GM12878 (cell line): ENCODE results near the gene PODN. TPM values are rescaled to one million over a fixed set of nuclear protein-coding genes. Genes with fewer than 3 reads are reported as not detected.

Experiments
- ATAC-seq: fragments of 200-7000 bp; cut with Tn5 transposase; 3 replicates; pipeline ENCODE4 v1.9.1; 2020; ENCODE audit warnings: mild to moderate bottlenecking, moderate library complexity
- BruUV-seq: library from RNA; stranded (reverse); fragments of 400-500 nt; replicated peaks from 2 replicates; lab custom pipeline; 2021; lab: Mats Ljungman, UMichigan
- CTCF ChIA-PET: fragments of 300-600 bp; sonication (Branson Sonifier 250); formaldehyde crosslinking; extraction: SDS; loops from one replicate; lab custom pipeline; 2021; ENCODE audit warnings: inconsistent platforms; lab: Yijun Ruan, JAX
- POLR2A ChIA-PET: fragments of 350-600 bp; formaldehyde crosslinking; extraction: SDS; loops from one replicate; lab custom pipeline; 2021; ENCODE audit warnings: inconsistent platforms; lab: Charles Lee
- RAD21 ChIA-PET: fragments of 300-600 bp; sonication (Branson Sonifier 250); formaldehyde crosslinking; loops from one replicate; lab custom pipeline; 2023; ENCODE audit warnings: antibody characterized with exemption; ENCODE audit not compliant: unreplicated experiment; lab: Charles Lee
- SMC1A ChIA-PET: fragments of 300-600 bp; sonication (Branson Sonifier 250); formaldehyde crosslinking; loops from one replicate; lab custom pipeline; 2023; ENCODE audit not compliant: unreplicated experiment, uncharacterized antibody; lab: Charles Lee
- DNase-seq: peaks from one replicate; pipeline ENCODE4 v3.0.0-alpha.2; 2011; ENCODE audit warnings: low read depth, low spot score
- FAIRE-seq: peaks from 3 replicates; lab custom pipeline; 2011; peaks lifted over from hg19 to GRCh38; lab: Jason Lieb, UNC
- H2AFZ ChIP-seq: 2 replicates; pipeline ENCODE4 v1.6.0; 2011; ENCODE audit warnings: low read depth, low read length, control low read depth; ENCODE audit not compliant: control insufficient read depth
- H3K27ac ChIP-seq: 2 replicates; pipeline ENCODE4 v1.5.1; 2011; ENCODE audit warnings: control low read depth; ENCODE audit not compliant: control insufficient read depth, insufficient read depth
- H3K27me3 ChIP-seq, 2 experiments: replicated peaks in 1 of 2; 2 replicates each; pipeline versions ENCODE4 v1.6.0 to v1.6.1; 2011; ENCODE audit warnings: low read length in 1 of 2; ENCODE audit not compliant: control insufficient read depth in 2 of 2, insufficient read depth in 2 of 2
- H3K36me3 ChIP-seq, 2 experiments: 2 replicates each; pipeline ENCODE4 v1.5.1; 2011; ENCODE audit warnings: low read length in 1 of 2; ENCODE audit not compliant: control insufficient read depth in 2 of 2, insufficient read depth in 2 of 2
- H3K4me1 ChIP-seq: 2 replicates; pipeline ENCODE4 v1.6.1; 2011; ENCODE audit warnings: mild to moderate bottlenecking, low read length, moderate library complexity, mixed read lengths; ENCODE audit not compliant: control insufficient read depth, insufficient read depth
- H3K4me2 ChIP-seq: 2 replicates; pipeline ENCODE4 v1.6.0; 2011; ENCODE audit warnings: control low read depth; ENCODE audit not compliant: control insufficient read depth, insufficient read depth
- H3K4me3 ChIP-seq: fragments of 200-600 bp; sonication (generic); 2 replicates; pipeline ENCODE4 v1.5.1; 2016
- H3K79me2 ChIP-seq: 2 replicates; pipeline ENCODE4 v1.6.0; 2011; ENCODE audit warnings: low read length; ENCODE audit not compliant: control insufficient read depth, insufficient read depth
- H3K9ac ChIP-seq: 2 replicates; pipeline ENCODE4 v1.8.0; 2011; ENCODE audit warnings: low read length, control low read depth, mixed read lengths; ENCODE audit not compliant: control insufficient read depth, insufficient read depth
- H3K9me3 ChIP-seq: replicated peaks from 3 replicates; pipeline ENCODE4 v1.5.1; 2011; ENCODE audit warnings: mild to moderate bottlenecking, low read length; ENCODE audit not compliant: control insufficient read depth, insufficient read depth
- H4K20me1 ChIP-seq: 2 replicates; pipeline ENCODE4 v1.6.0; 2011; ENCODE audit not compliant: control insufficient read depth, insufficient read depth
- ATF7 ChIP-seq: fragments of 450-650 bp; IDR thresholded peaks from 2 replicates; pipeline ENCODE4 v1.6.1; 2016; ENCODE audit warnings: low read depth, mild to moderate bottlenecking
- EZH2 ChIP-seq: IDR thresholded peaks from 2 replicates; pipeline ENCODE4 v1.6.1; 2012; ENCODE audit warnings: low read depth, mild to moderate bottlenecking, control low read depth, inconsistent platforms, low read length, borderline replicate concordance; ENCODE audit not compliant: control insufficient read depth
- IKZF1 ChIP-seq: fragments of 450-650 bp; conservative IDR thresholded peaks from 2 replicates; pipeline ENCODE4 v1.6.1; 2017; ENCODE audit warnings: antibody characterized with exemption, mild to moderate bottlenecking
- MTA2 ChIP-seq: fragments of 450-650 bp; IDR thresholded peaks from 2 replicates; pipeline ENCODE4 v1.6.1; 2016; ENCODE audit warnings: low read depth, mild to moderate bottlenecking, moderate library complexity
- NFYB ChIP-seq: IDR thresholded peaks from 2 replicates; pipeline ENCODE4 v1.6.1; 2011; ENCODE audit warnings: low read depth, mild to moderate bottlenecking, low read length, improper control_type of control experiment, moderate library complexity; ENCODE audit not compliant: insufficient read depth
- NRF1 ChIP-seq: conservative IDR thresholded peaks from 2 replicates; pipeline ENCODE4 v1.6.1; 2011; ENCODE audit warnings: mild to moderate bottlenecking, low read depth, low read length, improper control_type of control experiment
- PAX8 ChIP-seq: fragments of 450-650 bp; IDR thresholded peaks from 2 replicates; pipeline ENCODE4 v1.6.1; 2017; ENCODE audit warnings: mild to moderate bottlenecking, moderate library complexity
- PML ChIP-seq: IDR thresholded peaks from 2 replicates; pipeline ENCODE4 v1.6.1; 2012; ENCODE audit warnings: low read length, inconsistent platforms
- POU2F2 ChIP-seq: IDR thresholded peaks from 3 replicates; pipeline ENCODE4 v1.6.1; 2011; ENCODE audit warnings: low read depth, mild to moderate bottlenecking, low read length, borderline replicate concordance
- USF1 ChIP-seq: IDR thresholded peaks from 2 replicates; pipeline ENCODE4 v1.6.1; 2011; ENCODE audit warnings: borderline replicate concordance, low read depth, mild to moderate bottlenecking, moderate library complexity, mixed read lengths, low read length; ENCODE audit not compliant: insufficient read depth; ENCODE audit errors: extremely low read length
- ZBTB40 ChIP-seq: fragments of 450-650 bp; IDR thresholded peaks from 2 replicates; pipeline ENCODE4 v1.6.1; 2016; ENCODE audit warnings: mild to moderate bottlenecking, moderate library complexity, borderline replicate concordance
- ZNF687 ChIP-seq: fragments of 450-650 bp; IDR thresholded peaks from 2 replicates; pipeline ENCODE4 v1.6.1; 2017; ENCODE audit warnings: mild to moderate bottlenecking, moderate library complexity
- WGBS: methylation state at CpG from one replicate; pipeline ENCODE4 v1.1.6; 2016; ENCODE audit warnings: low lambda C conversion rate; ENCODE audit not compliant: insufficient replicate concordance, insufficient coverage; ENCODE audit errors: missing lambda C conversion rate; 5-methylcytosine and 5-hydroxymethylcytosine counted together
- in situ Hi-C: fragments of 300-500 bp; cut with MboI; formaldehyde crosslinking; loops from 9 replicates; pipeline ENCODE4 v1.14.3; 2018; ENCODE audit warnings: mixed read lengths
- intact Hi-C: fragments of 100-400 bp; cut with micrococcal nuclease; formaldehyde crosslinking; loops from one replicate; pipeline ENCODE4 v1.14.2; 2022; ENCODE audit not compliant: unreplicated experiment
- polyA plus RNA-seq, 11 experiments: library from polyadenylated mRNA; depleted of rRNA in 4 of 11; unstranded in 6 of 11; stranded (reverse) in 5 of 11; fragments of >200 nt; fragmentation: Nextera tagmentation in 4 of 11; fragmentation: Illumina TruSeq in 1 of 11; extraction: Ambion mirVana in 4 of 11; extraction: Trizol in 1 of 11; gene quantifications; 1 replicate in 1 of 11; 2 replicates in 10 of 11; pipeline versions ENCODE4 v1.2.1 to v1.2.3, GENCODE V29; 2011 to 2016; ENCODE audit warnings: inconsistent platforms in 2 of 11, missing spikeins in 2 of 11, low read depth in 1 of 11
- total RNA-seq, 4 experiments: library from RNA; depleted of rRNA in 3 of 4; stranded (reverse); fragments of >200 nt in 3 of 4; fragmentation: Illumina TruSeq in 1 of 4; extraction: Trizol in 1 of 4; gene quantifications; 2 replicates each; pipeline versions ENCODE4 v1.2.1 to v1.2.3, GENCODE V29; 2013 to 2021

PODN gene
- total and polyA plus RNA-seq, 10 of the 15 experiments (the other 5 are each of a cell fraction or from before 2014, with no cell fraction given) = 0.10 TPM; not detected in 9

GRCh38 chr1:53104289-53104913 is 42.4 kb downstream of the PODN start (continued):
- TF ChIP-seq IKZF1 = no peak
- no peak for TF ChIP-seq MTA2

- no peak overlapping the region for H3K4me2 ChIP-seq
- POLR2A ChIA-PET = no interaction called here
- no peak overlapping the region for H2AFZ ChIP-seq
- H4K20me1 ChIP-seq = no peaks in the 10 kb centered on the region
- SMC1A ChIA-PET = interaction anchor here (1.4 kb wide), 1 partner anchor 16 kb away, joined by 3 read pairs; no protein-coding TSS in a partner anchor
- H3K4me1 ChIP-seq = no peaks in the 10 kb centered on the region
- FAIRE-seq = no peak
- no peak overlapping the region for H3K4me3 ChIP-seq
- no peak overlapping the region for H3K27ac ChIP-seq
- no peak overlapping the region for H3K9ac ChIP-seq
- CTCF ChIA-PET = interaction anchor here (0.6 kb wide), 1 partner anchor 234 kb away, joined by 3 read pairs; no protein-coding TSS in a partner anchor
- intact Hi-C loops (no loop called here), in situ Hi-C loops (no loop called here)
- WGBS = 51% methylated on average over 7 of the region's 7 CpGs
- no peak for ATAC-seq
- BruUV-seq = no TSS peak
- RAD21 ChIA-PET = no interaction called here
- H3K27me3 ChIP-seq = no peaks in the 10 kb centered on the region
- no peaks in the 10 kb centered on the region for H3K9me3 ChIP-seq
- DNase-seq = no peak
- no peaks in the 10 kb centered on the region for H3K36me3 ChIP-seq
- no peaks in the 10 kb centered on the region for H3K79me2 ChIP-seq
- no peak for TF ChIP-seq PML
- TF ChIP-seq NFYB = no peak
- no peak for TF ChIP-seq EZH2
- no peak for TF ChIP-seq ATF7
- no peak for TF ChIP-seq USF1
- no peak for TF ChIP-seq POU2F2
- TF ChIP-seq ZNF687 = no peak
- no peak for TF ChIP-seq ZBTB40
- TF ChIP-seq NRF1 = no peak
- TF ChIP-seq PAX8 = no peak
Observed at GRCh38 chr1:53107090-53107489, 45.1 kb downstream of the PODN start.
